Measurements from ENCODE around the gene ADAMTS17.

ADAMTS17 gene

DNA sequence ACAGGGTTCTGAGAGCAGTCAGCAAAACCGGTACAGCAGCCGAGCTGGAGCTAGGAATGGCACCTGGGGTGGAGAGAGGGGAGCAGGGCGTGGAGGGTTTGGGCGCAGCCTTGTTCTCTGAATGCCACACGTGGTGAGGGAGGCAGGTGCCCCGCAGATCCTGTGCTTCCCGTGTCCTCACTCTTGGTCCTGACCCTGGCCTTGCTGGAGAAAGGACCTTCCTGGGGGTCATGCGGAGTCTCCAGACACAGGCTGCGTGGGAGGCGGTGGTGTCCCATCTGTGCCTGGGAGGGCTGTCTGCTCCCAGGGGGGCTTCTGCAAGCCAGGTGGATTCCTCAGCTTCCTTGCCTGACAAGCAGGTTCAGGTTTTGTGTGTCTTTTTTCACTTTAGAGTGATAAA, 363.8 kb downstream of the ADAMTS17 start:
- DNase-seq (ENCODE audit: low read depth in 2 of 2), result no peak

DNA sequence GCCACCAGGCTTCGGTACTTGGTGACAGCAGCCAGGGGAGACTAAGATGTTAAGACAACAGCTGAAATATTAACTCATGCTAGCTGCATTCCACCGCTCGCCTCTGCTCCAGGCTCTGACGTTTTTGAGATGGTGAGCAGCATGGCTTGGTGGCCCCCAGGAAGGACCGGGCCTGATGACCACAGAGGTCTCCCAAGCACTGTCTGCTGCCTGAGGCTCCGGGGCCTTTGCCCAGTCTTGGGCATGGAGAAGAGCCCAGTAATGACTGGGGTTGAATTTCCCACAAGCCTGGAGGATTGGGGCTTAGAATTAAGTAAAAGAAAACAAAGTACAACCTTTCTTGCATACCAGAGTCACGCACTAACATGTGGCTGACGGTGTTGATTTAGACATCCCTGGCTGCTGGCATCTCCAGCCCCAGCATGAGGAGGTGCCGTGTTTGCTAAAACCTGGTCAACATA, 364.9 kb downstream of the ADAMTS17 start:
- no peak for DNase-seq (ENCODE audit: low read depth in 2 of 2)

DNA sequence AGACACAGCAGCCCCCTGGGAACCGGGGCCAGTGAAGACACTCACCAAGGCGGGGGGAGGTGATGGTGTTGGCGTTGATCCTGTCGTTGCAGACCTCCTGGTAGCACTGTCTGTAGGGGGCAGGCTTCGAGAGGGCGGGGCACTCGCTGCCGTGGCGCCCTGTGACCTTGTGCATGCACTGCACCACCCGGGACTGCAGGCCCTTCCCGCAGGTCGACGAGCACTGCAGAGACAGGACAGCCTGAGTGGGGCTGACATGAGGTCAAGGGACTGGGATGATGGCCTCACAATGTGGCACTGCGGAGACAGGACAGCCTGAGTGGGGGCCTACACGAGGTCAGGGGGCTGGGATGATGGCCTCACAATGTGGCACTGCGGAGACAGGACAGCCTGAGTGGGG, 365.8 kb downstream of the ADAMTS17 start:
- DNase-seq (ENCODE audit: low read depth in 2 of 2), result no peak

DNA sequence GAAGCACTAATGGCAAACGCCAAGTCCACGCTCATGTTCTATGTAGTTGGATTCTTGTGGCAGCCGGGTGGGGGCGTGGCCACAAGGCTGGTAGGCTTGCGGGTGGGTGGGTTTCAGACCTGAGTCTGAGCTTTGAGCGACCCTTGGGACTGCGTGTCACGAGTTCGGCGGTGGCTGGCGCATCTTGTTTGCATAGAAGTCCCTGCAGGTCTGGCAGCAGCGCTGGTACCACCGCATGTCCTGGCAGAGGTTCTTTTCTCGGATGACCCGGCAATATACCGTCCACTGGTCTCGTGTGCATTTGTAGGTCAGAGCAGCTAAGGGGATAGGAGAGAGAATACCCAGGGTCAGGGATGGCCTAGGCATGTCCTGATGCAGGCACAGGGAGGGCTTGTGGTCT, 367.5 kb downstream of the ADAMTS17 start:
- DNase-seq (ENCODE audit: low read depth in 2 of 2), result no peak

DNA sequence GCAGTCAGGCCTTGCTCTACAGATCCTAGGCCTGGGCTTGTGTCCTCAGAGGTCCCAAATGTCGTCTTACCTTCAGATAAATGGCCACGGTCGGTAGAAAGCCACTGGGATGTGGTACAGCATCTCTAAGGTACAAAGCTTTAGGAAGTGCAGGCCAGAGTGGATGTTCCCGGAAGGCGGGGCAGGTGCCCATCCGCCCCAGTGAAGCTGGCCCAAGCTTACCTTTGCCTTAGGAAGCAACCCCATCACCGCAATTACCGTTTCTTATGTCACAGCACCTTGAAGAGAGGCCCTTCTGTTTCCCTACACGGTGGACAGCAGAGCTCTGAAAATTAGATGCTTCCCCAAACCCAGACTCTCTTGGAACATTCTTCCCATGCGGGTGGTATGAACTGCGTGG, 368.4 kb downstream of the ADAMTS17 start:
- no peak for DNase-seq (ENCODE audit: low read depth in 2 of 2)

DNA sequence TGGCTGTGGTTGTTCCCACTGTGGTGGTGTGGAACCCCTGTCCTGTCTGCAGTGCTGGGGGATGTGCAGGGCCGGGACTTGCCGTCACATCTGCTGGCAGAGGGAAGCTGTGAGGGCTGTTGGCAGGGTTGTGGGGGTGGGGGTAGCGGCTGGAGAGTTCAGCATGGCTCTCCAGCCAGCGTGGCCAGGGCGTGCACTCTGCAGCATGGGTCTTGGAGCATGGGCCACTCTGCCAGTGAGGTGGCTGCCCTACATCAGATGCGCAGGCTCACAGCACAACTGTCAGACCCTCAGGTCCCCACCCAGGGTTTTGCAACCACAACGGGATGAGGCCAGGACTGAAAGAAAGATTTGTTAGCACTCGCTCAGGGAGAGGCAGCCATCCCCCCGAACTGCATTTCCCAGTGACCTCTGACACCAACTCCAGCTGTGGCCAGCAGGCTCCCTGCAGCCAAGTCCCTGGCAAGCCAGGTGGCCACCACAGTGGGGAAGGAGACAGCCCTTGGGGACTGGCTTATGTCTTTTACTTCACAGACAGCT, 370.8 kb downstream of the ADAMTS17 start:
- DNase-seq (ENCODE audit: low read depth in 2 of 2), result no peak

DNA sequence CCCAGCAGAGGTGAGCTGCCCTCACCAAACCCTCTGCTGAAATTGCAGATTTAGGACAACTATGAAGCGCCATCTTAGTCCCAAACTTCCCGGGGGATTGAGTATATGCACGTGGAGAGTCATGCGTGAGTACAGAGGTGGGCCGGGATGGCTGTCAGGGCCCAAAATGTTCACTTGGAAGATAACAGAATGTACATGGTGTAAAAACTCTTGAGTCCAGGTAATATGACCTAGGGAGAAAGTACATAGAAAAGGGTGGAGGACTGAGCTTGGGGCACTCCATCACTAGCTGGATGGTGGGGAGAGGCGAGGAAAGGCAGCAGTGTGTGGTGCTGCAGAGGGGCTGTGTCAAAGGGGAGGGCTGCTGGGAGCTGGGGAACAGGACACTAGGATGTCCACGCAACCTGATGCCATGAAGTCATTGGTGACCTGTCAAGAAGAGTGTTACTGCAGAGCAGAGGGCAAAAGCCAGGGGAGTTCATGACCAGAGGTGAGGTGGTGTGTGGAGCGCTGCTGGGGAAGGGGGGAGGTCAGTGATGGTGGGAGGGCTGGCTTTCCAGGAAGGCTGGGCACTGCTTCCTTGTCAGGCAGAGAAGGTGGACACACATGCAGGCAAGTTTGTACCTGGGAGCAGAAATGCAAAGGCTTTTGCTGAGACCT, 372.4 kb downstream of the ADAMTS17 start:
- no peak for DNase-seq (ENCODE audit: low read depth in 2 of 2)

DNA sequence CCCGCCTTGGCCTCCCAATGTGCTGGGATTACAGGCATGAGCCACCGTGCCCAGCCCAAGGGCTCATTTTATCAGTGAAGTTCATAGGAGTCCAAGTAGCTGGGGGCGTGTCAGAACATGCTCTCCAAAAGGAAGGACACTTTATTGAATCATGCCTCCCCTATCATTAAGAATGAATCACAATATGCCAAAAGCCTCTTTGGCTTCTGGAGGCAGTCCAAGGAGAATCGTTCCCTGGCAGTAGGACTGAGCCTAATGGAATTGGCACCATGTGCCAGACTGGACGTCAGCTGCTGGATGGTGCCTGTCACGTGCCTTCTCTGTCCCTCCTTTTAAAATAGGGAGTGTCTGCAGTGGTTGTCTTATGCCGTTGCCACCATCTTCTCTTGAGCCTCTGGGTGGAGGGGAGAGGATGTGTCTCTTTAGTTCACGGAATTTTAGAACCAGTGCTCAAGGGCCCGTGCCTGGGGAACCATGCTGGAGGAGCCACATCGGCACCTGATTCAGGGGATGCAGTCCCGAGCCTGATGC, 373.9 kb downstream of the ADAMTS17 start:
- DNase-seq (ENCODE audit: low read depth in 2 of 2), result no peak

DNA sequence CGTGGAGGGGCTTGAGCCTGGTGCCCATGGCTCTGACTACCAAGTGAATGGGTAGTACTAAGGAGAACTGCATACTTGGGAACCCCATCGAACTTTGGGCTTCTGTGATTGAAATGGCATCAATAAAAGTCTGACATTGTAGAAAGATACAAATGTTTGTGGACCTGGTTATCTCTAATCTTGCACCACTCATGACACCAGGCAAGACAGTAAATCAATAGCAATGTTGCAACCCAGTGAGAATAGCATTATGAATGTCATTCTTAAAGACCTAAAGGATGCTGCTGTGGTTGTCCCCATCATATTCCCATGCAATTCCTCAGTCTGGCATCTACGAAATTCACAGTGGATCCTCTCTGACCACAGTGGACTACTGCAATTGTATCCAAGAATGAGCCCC, 375.0 kb downstream of the ADAMTS17 start:
- no peak for DNase-seq (ENCODE audit: low read depth in 2 of 2)

DNA sequence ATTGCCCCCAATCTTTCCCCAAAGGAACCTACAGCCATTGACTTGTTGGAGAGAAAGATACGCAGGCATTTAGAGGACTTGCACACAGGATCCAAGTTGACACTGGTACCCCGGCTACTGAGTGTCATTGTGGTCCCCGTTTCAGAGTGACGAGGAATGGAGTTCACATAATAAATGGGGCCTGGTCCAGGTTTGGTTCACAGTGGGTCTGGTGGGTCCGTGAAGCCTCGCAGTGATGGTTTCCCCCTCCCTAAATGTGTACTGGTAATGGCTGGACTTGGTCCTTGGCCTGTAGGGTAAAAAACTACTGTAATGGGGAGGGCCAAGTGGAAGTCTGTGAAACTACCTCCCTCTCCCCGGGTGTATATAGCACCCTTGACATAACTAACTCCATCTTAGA, 376.4 kb downstream of the ADAMTS17 start:
- DNase-seq (ENCODE audit: low read depth in 2 of 2), result no peak

DNA sequence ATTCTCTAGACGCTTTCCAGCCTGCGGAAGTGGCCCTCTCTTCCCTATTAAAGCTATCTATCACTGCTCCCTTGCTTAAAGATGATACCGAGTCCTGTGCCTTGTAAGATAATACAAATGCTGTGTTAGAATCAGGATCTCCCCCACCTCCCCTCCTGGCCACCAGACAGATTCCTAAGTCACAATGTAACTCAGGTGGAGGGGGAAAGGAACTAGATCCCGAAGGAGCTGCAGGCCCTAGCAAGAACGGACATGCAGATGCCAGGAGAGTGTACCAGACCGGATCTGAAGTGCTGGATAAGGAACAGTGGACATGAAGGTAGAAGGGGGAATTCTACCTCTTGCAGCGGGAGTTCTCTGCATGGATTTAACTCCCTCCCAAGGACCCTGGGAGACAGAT, 377.8 kb downstream of the ADAMTS17 start:
- no peak for DNase-seq (ENCODE audit: low read depth in 2 of 2)

DNA sequence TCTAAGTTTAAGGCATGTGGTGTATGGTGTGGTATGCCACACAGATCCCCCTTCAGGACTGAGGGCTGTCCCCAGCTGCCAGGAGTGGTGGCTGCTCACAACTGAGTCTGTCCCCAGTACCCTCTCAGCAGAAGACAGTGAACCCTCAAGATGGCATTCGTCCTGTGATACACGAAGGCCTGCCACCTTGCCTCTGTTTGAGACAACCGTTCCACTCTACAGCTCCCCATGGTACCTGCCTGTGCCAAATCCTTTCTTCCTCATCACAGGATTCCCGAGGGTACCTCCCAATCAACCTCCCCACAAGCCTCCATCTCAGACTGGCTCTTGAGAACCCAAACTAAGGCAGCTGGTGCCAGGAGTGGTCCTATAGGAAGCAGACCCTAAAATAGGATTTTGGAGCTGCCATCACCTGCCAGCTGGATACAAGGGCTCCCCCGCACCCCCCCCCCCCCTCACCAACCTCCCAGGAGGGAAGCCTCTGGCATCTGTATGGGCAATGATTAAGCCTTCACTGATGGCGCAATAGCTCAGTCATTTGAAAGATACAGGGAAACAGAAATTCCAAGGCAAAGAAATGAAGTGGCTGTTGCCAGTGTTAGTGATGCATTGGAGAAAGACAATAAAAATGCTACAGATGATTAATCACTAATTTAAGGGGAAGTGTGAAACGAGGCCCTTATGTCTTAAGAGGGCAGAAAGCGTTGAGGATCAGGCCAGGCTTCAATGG, 378.5 kb downstream of the ADAMTS17 start:
- DNase-seq (ENCODE audit: low read depth in 2 of 2), result no peak

DNA sequence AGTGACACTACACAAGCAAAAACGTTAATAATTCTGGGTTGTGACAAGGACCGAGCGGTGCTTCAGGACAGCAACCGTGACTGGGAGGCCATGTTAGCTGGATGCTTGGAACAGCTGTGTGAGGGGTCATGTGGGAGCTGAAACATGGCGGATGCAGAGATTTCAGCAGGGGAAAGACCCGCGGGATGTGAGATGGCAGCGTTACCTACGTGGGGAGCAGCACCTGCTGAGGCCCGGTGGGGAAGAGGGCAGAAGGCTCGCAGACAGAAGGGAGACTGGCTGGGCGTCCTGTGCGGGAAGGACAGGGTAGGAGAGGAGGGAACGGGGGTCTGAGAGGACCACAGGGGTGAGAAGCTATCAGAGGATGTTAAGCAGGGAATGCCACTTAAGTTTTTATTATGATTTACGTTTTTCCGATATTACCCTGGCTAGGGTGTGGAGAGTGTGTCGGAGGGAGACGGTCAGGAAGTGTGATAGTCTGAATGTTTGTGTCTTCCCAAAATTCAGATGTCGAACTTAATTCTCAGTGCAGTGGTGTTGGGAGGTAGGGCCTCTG, 379.7 kb downstream of the ADAMTS17 start:
- DNase-seq (ENCODE audit: low read depth in 2 of 2), result no peak

DNA sequence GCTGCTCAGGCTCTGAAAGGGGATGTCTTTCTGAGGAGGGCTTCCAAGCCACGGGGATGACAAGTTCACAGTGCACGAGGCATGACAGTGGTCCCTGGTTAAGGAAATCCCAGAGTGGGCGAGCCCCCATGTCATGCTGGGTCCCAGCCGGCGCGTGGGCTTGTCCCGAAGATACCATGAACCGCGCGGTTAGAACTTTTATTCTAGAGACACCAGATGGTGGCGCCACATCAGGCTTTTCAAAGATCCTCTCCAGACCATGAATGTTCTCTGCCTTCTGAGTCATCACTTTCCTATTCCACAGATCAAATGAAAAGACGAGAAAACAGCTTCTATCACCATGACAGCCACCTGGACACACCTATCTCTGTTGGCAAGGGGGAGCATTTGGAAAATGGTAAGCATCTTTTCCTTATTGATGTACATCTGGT, 380.7 kb downstream of the ADAMTS17 start:
- no peak for DNase-seq (ENCODE audit: low read depth in 2 of 2)

DNA sequence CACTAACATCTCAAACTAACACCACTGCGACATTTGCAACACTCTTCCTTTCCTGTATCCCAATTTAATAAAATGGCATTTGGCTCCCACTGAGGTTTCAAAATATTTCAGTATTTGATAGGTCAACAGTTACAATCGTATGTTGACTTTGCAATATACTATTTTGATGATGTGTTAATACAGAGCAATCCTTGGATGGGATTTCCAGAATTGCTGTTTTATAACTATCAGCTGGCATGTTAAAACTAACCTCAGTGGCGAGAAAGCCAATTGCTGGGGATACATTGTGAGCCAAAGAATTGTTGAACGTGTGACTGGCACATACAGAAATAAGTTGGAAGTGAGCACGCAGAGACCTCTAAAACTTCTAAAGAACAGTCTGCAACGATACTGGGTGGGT, 382.4 kb downstream of the ADAMTS17 start:
- DNase-seq (ENCODE audit: low read depth in 2 of 2), result no peak

DNA sequence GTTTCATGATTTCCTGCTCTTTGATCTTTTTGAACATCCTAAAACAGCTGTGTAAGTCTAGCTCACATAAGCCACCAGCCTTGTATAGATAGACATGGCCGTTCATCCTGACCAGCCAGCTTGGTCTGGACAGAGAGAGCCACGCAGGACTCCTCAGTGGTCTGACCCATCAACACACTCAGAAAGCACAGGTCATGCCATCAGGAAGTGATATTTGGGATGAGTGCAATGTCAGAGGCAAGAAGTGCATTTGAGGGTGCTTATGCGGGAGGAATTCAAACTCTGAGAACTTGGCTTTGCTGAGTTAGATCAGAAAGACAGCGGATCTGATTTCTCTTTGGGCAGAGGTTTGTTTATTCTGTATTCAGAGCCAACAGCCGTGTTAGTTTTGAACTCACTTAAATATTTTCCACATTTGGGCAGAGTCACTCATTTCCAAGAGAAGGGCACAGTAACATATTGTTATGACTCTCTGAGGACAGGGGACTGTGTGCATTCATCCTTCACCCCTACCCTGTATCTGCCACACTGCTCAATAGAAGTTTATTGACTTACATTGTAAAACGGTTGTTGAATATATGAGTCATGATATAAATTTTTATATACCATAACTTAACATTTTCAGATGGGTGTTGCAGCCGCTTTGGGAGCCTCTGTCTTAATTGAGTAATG, 383.2 kb downstream of the ADAMTS17 start:
- DNase-seq (ENCODE audit: low read depth in 2 of 2), result no peak

DNA sequence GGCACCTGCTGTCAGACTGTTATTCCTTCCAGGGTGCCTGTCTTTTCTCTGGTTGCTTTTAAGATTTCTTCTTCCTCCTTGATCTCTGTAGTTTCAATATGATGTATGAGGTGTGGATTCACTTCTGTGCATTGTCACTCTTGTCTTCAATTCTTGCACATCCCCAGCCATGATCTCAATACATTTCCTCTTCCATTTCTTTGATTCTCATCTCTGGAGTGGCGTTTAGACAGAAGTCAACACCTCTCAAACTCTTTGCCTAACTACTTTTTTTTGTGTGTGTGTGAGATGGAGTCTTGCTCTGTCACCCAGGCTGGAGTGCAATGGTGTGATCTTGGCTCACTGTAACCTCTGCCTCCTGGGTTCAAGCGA, 384.1 kb downstream of the ADAMTS17 start:
- DNase-seq (ENCODE audit: low read depth in 2 of 2), result no peak

DNA sequence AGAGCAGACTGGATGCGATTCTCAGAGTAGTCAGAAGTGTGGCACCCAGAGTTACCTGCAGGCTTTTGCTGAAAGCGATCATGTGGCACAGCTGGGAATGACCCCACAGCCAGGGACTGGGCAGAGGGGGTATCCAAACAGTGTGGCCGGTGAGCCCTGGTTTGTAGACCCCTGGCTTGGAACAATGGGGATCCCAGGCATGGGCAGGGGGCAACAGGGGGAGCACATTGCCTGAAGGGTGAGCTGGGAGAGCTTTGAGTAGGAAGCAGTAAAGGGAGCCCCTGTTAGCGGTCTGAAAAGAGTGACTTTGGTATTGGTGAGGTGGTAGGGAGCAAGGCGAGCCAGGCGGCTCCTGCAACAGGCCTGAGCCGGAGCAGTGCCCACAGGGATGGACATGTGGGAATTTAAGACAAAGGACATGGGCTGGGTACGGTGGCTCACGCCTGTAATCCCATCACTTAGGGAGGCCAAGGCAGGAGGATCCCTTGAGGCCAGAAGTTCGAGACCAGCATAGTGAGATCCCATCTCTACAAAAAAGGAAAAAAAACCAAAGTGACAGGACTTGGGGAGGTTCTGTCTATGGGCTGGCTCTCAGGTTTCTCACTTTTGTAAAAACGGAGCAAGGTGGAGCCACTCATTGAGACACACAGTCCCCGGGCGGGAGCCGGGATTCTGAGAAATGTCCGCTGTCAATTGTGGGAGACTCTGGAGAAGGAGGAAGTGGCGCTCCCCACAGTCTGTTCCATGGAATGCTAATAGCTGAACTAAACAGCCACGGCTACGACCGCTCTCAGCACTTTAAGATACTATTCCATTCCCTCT, 384.7 kb downstream of the ADAMTS17 start:
- no peak for DNase-seq (ENCODE audit: low read depth in 2 of 2)

DNA sequence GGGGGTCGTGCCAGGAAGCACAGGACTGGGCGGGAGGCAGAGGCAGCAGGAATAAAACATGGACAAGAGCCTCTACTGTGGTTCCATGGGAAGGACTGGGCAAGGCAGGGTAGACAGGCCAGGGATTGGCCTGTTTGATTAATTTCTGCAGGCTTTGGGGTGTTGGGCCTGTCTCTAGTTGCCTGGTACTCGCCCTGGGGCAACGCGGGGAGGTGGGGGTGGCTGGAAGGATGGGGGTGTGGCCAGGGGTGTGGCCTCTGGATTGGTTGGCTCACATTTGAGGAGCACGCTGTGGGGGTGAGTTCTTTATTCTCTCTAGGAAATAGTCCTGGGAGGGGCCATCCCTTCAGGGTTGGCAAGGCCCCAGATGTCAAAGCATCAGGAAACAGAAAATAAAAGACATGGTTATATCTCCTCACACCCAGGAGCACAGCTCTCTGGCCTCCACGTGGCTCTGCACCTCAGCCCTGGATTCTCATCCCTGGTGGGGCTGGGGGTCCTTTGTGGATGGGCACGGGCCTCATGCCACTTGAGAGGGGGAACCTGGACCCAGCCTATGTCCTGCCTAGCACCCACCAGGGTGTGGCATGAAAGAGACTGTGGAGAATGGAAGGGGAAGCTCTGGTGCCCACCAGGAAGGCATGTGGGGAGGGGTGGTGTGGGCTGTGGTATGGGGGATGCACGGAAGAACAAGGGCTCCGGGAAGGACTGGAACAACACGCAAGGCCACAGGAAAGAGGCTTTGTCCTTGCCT, 385.6 kb downstream of the ADAMTS17 start:
- no peak for DNase-seq (ENCODE audit: low read depth in 2 of 2)

DNA sequence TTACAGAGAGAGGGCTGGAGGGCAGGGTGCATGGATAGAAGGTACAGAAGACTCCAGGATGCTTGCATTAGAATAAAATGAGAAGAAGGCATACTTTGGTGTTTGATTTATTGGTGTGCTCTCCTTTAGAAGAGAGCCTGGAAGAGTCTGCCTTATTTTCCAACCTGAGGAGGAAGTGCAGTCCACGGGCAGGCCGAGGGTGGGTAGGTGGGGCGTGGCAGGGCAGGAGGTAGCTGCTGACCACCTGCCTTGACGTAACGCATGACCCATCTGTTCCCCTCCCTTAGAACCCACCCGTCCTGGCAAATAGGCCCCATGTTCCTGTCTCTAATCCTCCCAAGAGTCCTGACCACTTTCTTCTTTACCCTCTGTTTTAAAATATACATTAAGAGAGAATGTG, 386.2 kb downstream of the ADAMTS17 start:
- DNase-seq (ENCODE audit: low read depth in 2 of 2), result no peak

DNA sequence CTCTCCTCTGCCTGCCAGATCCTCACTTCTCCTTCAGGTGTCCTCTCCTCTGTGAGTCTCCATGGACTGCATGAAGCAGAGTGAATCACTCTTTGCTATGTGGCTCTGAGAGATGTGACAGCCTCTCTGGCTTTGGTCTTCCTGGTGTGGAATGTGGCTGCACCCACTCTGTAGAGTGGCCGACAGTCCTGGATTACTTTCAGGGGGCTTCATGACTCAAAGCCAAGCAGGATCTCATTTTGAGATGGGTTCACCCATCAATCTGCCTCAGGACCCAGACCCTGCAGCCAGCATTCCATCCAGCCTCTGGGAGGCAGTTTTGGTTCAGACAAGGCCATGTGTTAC, 386.6 kb downstream of the ADAMTS17 start:
- no peak for DNase-seq (ENCODE audit: low read depth in 2 of 2)

All from stimulated activated CD8-positive, alpha-beta memory T cell treated with anti-CD3 and anti-CD28 coated beads, Interleukin-7, amount 100 ng/mL, for 1 hour (primary cell).